ENCODE results near the gene BORCS6.
A peak's percentile ranks its signal among the peaks of the same experiment; 100 is the strongest.

BORCS6 gene

DNA sequence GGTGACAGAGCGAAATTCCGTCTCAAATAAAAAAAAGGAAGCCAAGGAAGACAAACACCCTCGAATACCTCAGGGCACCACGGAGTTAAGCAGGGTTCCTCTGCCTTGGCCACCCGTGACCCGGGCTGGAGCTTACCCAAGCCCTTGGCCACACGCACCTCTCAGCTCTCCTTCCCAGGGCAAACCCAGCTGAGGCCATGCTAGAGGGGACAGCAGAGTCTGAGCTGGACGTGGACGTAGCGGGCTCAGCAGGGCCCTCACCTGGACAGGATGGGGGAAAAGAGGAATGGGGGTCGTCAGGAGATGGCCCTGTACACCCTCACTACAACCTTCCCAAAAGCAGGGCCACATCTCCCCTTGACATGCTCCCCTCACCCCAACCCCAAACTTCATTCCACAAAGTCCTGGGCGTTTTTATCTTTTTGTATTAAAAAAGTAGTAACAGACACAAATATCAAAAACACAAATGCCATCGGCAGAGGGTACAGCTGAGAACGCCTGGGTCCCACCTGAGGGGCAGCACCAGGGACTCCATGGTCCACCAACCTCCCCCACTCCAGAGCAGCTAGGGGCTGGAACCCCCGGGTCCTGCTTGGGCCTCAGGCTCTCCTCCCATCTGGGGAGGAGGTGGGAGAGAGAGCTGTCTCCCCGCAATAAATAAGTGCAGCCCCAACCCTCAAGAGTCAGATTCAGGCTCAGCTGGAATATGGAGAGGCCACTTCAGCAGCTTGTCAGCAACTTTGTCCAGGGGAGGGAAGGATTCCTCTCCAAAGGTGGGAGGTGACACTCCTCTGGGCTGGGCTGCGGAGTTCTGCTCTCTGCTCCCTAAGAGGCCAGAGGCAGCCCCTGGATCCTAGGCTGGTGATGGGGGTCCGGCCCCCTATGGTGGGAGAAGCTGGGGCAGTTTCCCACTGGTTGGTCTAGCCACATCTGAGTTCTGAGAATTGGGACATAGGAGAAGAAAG lies 49.6 kb downstream of the BORCS6 start:
- no peak for DNase-seq

DNA sequence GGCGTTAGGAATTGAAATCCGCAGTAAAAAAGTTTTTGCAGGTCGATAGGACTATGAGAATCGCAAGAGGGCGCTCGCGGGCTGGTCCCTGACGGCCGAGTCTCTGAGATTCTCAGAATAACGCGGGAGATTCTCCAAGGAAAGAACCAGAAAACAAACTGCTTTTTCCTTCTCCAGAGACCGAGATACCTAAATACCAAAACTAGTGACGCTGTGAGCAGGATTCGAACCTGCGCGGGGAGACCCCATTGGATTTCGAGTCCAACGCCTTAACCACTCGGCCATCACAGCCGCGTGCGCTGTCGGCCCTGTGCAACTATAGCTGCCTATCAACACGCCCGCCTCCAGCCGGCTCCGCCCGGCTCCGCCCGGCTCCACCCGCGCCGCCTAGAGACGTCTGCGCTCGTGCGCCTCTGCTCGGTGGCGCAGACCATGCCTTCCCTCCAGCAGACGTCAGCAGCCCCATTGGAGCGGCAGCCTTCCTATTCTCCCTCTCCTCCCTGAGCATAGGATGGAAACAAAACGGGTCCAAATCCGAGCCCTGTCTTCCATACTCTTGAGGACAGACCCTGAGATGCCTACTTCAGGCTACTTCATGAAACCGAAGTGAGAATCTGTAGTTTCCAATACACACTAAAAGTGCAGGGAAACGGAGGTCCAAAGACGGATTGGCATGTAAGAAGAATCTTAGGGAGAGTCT lies 51.2 kb downstream of the BORCS6 start:
- DNase-seq: peak; percentile 97

DNA sequence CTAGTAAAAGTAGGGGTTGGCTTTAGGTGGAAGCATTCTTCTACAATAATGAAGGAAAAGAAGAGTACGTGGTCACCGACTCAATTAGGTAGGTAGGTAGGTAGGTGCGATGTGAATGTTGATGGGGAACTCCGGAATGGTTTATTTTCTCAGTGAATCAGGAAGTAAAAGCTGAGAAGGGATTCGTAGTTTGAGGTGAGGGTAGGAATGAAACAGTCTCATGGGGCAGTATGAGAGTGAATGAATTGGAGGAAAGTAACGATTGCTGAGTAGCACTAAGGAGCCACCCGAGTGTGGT lies 51.7 kb downstream of the BORCS6 start:
- DNase-seq: no peak

Measured in SHP77 treated with DMSO at 0.1 percent for 48 hours (cell line).